ENCODE measurements around the gene BICDL2. TPM values are rescaled to one million over a fixed set of nuclear protein-coding genes. Genes with fewer than 3 reads are reported as not detected.

Gene BICDL2
- total RNA-seq, 1 donor: under 0.01 TPM

DNA sequence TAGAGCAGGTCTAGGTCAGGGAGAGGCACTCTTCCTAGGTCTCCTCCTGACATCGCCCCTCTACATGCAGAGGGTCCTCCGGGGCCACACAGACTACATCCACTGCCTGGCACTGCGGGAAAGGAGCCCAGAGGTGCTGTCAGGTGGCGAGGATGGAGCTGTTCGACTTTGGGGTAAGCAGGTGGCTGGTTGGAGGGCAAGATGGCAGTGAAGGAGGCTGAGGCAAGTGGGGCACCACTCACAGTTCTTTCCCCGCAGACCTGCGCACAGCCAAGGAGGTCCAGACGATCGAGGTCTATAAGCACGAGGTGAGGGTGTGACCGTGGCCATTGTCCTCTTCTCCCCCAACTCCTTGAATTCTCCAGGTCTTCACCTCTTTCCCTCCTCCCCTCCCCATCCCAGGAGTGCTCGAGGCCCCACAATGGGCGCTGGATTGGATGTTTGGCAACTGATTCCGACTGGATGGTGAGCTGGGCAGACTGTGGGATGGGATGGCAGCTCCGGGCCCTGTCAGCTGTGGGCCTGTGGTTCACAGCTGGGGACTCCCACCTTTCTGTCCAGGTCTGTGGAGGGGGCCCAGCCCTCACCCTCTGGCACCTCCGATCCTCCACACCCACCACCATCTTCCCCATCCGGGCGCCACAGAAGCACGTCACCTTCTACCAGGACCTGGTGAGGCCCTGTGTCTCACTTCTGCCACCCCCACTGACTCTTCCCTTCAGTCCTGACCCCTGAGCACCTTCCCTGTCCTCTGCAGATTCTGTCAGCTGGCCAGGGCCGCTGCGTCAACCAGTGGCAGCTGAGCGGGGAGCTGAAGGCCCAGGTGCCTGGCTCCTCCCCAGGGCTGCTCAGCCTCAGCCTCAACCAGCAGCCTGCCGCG lies 9.9 kb downstream of the BICDL2 start:
- no peak for DNase-seq (ENCODE audit: low read depth)
- TF ChIP-seq, protein P1, sequence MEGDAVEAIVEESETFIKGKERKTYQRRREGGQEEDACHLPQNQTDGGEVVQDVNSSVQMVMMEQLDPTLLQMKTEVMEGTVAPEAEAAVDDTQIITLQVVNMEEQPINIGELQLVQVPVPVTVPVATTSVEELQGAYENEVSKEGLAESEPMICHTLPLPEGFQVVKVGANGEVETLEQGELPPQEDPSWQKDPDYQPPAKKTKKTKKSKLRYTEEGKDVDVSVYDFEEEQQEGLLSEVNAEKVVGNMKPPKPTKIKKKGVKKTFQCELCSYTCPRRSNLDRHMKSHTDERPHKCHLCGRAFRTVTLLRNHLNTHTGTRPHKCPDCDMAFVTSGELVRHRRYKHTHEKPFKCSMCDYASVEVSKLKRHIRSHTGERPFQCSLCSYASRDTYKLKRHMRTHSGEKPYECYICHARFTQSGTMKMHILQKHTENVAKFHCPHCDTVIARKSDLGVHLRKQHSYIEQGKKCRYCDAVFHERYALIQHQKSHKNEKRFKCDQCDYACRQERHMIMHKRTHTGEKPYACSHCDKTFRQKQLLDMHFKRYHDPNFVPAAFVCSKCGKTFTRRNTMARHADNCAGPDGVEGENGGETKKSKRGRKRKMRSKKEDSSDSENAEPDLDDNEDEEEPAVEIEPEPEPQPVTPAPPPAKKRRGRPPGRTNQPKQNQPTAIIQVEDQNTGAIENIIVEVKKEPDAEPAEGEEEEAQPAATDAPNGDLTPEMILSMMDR (IDR thresholded peaks at IDR 0.05; ENCODE audit: insufficient read depth, low read depth, low read length): no peak
- H3K4me3 ChIP-seq (ENCODE audit: low read depth, low read length): no peak overlapping the region

DNA sequence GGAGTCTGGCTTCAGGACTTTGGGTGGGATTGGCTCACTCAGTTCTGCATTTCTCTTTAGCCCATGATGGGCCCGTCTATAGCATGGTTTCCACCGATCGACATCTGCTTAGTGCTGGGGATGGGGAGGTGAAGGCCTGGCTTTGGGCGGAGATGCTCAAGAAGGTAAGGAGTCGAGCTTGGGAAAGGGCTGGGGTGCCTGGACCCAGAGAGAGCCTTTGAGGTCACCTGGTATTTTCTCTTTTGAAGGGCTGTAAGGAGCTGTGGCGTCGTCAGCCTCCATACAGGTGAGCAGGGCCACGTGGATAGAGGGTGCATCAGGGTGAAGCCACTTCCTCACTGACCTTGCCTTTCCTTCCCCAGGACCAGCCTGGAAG lies 10.8 kb downstream of the BICDL2 start:
- no peak overlapping the region for H3K4me3 ChIP-seq (ENCODE audit: low read depth, low read length)
- no peak for DNase-seq (ENCODE audit: low read depth)
- TF ChIP-seq, protein P1 (IDR thresholded peaks at IDR 0.05; ENCODE audit: insufficient read depth, low read depth, low read length): no peak

- TF ChIP-seq, protein P1 (IDR thresholded peaks at IDR 0.05; ENCODE audit: insufficient read depth, low read depth, low read length): no peak
- no peak for DNase-seq (ENCODE audit: low read depth)
- no peak overlapping the region for H3K4me3 ChIP-seq (ENCODE audit: low read depth, low read length)
These were observed 11.4 kb downstream of the BICDL2 start for GRCh38 chr16:3025032-3026002.

DNA sequence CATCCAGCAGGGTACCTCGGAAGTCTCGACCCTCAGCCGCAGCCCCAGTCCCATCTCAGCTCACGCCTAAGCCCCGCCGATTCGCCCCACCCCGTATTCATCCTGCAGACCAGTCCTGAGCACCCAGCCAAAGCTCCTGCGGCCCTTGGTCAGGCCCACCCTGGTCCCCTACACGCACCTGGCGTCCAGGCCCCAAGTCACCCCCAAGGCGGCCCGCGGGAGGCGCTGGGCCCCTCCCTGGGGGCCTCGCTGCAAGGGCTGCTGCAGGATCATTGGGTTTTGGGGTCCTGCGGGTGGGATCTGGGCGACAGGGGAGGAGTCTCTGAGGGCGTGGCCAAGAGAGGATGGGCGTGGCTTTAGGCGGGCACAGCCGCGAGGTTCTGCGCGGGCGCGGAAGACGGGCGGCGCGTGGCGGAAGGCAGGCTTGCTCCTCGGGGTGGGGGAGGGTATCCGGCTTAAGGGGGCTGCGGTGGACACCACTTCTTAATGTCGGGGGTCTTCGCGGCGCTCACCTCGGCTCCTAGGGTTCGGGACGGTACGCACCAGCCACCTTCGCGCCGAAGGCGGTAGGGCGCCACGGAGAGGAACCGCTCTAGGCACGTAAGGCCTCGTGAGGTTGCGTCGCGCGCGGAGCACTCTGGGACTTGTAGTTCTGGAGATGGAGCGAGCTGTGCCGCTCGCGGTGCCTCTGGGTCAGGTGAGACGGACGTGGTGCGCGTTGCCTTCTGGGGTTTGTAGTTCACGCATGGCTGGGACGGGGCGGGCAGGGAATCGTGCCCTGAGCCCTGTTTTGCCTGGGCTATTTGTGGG lies 12.9 kb downstream of the BICDL2 start, which contains the start of the genes HCFC1R1 and THOC6:
Gene HCFC1R1 (minus strand): TSS at position 274 of the 810 bp plus-strand sequence. CDS start 1 bp downstream, at position 273.
Gene THOC6 (plus strand): TSS at position 367 of the 810 bp plus-strand sequence. CDS start 292 bp downstream, at position 659.
- peak within 1 kb of the TSS; percentile 88 for H3K4me3 ChIP-seq (ENCODE audit: low read depth, low read length)
- TF ChIP-seq, protein P1 (IDR thresholded peaks at IDR 0.05; ENCODE audit: insufficient read depth, low read depth, low read length): no peak
- peak; percentile 98 for DNase-seq (ENCODE audit: low read depth)

DNA sequence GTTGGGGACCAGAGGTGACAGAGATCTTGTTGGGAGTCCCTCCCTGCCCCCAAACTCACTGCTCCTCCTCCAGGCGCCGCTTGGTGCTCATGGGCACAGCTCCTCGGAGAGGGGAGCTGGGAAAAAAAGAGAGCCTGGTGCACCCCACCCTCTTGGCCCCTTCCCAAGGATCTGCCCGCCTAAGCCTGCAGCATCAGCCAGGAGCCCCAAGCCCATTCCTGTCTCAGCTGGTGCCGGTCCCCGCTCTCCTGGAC lies 13.4 kb downstream of the BICDL2 start:
- DNase-seq (ENCODE audit: low read depth): no peak
- peak overlapping the region; percentile 88 for H3K4me3 ChIP-seq (ENCODE audit: low read depth, low read length)
- TF ChIP-seq, protein P1 (IDR thresholded peaks at IDR 0.05; ENCODE audit: insufficient read depth, low read depth, low read length): no peak
